Right atrium auricular region (tissue), 2 donors: ENCODE measurements around the gene SIRT3. TPM values are rescaled to one million over a fixed set of nuclear protein-coding genes. Genes with fewer than 3 reads are reported as not detected.

Experiments
- DNase-seq: peaks from one replicate; pipeline ENCODE4 v3.0.0-alpha.2; 2019; ENCODE audit warnings: low spot score
- H3K27ac ChIP-seq, 2 donors: fragments of 200-600 bp; sonication (generic); 1 replicate in 1 of 2; 2 replicates in 1 of 2; pipeline ENCODE4 v1.5.1; 2016 to 2019
- H3K27me3 ChIP-seq, 2 donors: fragments of 200-600 bp; sonication (generic); one replicate each; pipeline versions ENCODE4 v1.5.1 to v1.6.0; 2017 to 2019
- H3K36me3 ChIP-seq: fragments of 200-600 bp; sonication (generic); one replicate; pipeline ENCODE4 v1.5.1; 2016
- H3K4me1 ChIP-seq, 2 donors: fragments of 200-600 bp; sonication (generic); one replicate each; pipeline versions ENCODE4 v1.5.1 to v1.6.0; 2017 to 2019
- H3K4me3 ChIP-seq, 2 donors: fragments of 200-600 bp; sonication (generic); 1 replicate in 1 of 2; 2 replicates in 1 of 2; pipeline ENCODE4 v1.5.1; 2017 to 2019; ENCODE audit warnings: mild to moderate bottlenecking in 1 of 2, moderate library complexity in 1 of 2
- H3K9me3 ChIP-seq, 2 donors: fragments of 200-600 bp; sonication (generic); one replicate each; pipeline ENCODE4 v1.5.1; 2019
- CTCF ChIP-seq, 2 donors: fragments of 200-600 bp; sonication (generic); IDR thresholded peaks; one replicate each; pipeline ENCODE4 v1.5.1; 2019; ENCODE audit warnings: antibody characterized with exemption in 2 of 2
- total RNA-seq, 2 donors: library from RNA; depleted of rRNA; stranded (reverse); fragments of >200 nt; gene quantifications; one replicate each; pipeline ENCODE4 v1.1.0, GENCODE V29; 2016

Gene SIRT3
- total RNA-seq, result 10 to 100 TPM; 18.3 to 31.4 TPM

GRCh38 chr11:235997-236773 is at the start of gene SIRT3:
TSS of gene SIRT3 (minus strand) at chr11:236342. CDS start at chr11:236328, 14 bp downstream.
- Histone ChIP-seq H3K27me3 (no peaks in the 10 kb centered on the region), H3K9me3 (no peaks in the 10 kb centered on the region), H3K36me3 (peaks cover 10% of the 10 kb centered on the region), H3K27ac (peak within 1 kb of the TSS; percentile 93 to 98), H3K4me3 (peak within 1 kb of the TSS; percentile 89 to 98), H3K4me1 (peaks cover 0 to 27% of the 10 kb centered on the region in 2 donors)
- DNase-seq, result peak; percentile 78
- peak in 1 of 2 donors; percentile 12 for TF ChIP-seq CTCF (IDR thresholded peaks at IDR 0.05)

GRCh38 chr11:285894-286220 is 49.7 kb upstream of the SIRT3 start:
- H3K4me1 ChIP-seq, result peaks cover 0 to 23% of the 10 kb centered on the region in 2 donors
- peaks cover 15 to 19% of the 10 kb centered on the region in 2 donors for H3K27me3 ChIP-seq
- no peaks in the 10 kb centered on the region for H3K9me3 ChIP-seq
- H3K4me3 ChIP-seq, result no peak overlapping the region
- DNase-seq, result no peak
- TF ChIP-seq CTCF (IDR thresholded peaks at IDR 0.05), result no peak
- no peak overlapping the region for H3K27ac ChIP-seq
- no peaks in the 10 kb centered on the region for H3K36me3 ChIP-seq

- H3K4me1 ChIP-seq, result peaks cover 0 to 29% of the 10 kb centered on the region in 2 donors
- H3K4me3 ChIP-seq, result no peak overlapping the region
- no peak for DNase-seq
- H3K27ac ChIP-seq, result no peak overlapping the region
- no peak for TF ChIP-seq CTCF (IDR thresholded peaks at IDR 0.05)
- H3K36me3 ChIP-seq, result no peaks in the 10 kb centered on the region
- no peaks in the 10 kb centered on the region for H3K9me3 ChIP-seq
- H3K27me3 ChIP-seq, result peaks cover 18 to 25% of the 10 kb centered on the region in 2 donors
These were observed 49.1 kb upstream of the SIRT3 start for GRCh38 chr11:285021-285893.

- peaks cover 0 to 29% of the 10 kb centered on the region in 2 donors for H3K4me1 ChIP-seq
- no peak for TF ChIP-seq CTCF (IDR thresholded peaks at IDR 0.05)
- H3K27me3 ChIP-seq, result peaks cover 23 to 34% of the 10 kb centered on the region in 2 donors
- no peak for DNase-seq
- no peak overlapping the region for H3K4me3 ChIP-seq
- H3K36me3 ChIP-seq, result no peaks in the 10 kb centered on the region
- no peak overlapping the region for H3K27ac ChIP-seq
- no peaks in the 10 kb centered on the region for H3K9me3 ChIP-seq
These were observed 48.2 kb upstream of the SIRT3 start for GRCh38 chr11:284105-285020.

- Histone ChIP-seq H3K4me1 (peaks cover 0 to 29% of the 10 kb centered on the region in 2 donors), H3K27me3 (peaks cover 24 to 41% of the 10 kb centered on the region in 2 donors), H3K9me3 (no peaks in the 10 kb centered on the region), H3K36me3 (no peaks in the 10 kb centered on the region), H3K4me3 (no peak overlapping the region), H3K27ac (no peak overlapping the region)
- no peak for TF ChIP-seq CTCF (IDR thresholded peaks at IDR 0.05)
- no peak for DNase-seq
These were observed 47.4 kb upstream of the SIRT3 start for GRCh38 chr11:283405-284104.
